ENCODE results near the gene SPATA6. TPM values are rescaled to one million over a fixed set of nuclear protein-coding genes. Genes with fewer than 3 reads are reported as not detected.
"Not testable (repeated sequence)": the region's sequence is repeated elsewhere in the genome, so short reads cannot be mapped to it uniquely, and the experiment has no call there.

SPATA6 gene
- total and polyA plus RNA-seq, 2 donors (not counting 1 experiment from before 2014, with no cell fraction given), result 6.8 to 8.9 TPM

- no peak overlapping the region for H3K4me2 ChIP-seq (ENCODE audit: extremely low read depth, insufficient read depth, low read length)
- H3K79me2 ChIP-seq (ENCODE audit: control insufficient read depth, insufficient read depth, low read length), result no peaks in the 10 kb centered on the region
- H3K4me3 ChIP-seq (replicated peaks in 1 of 4; ENCODE audit: control extremely low read depth in 1 of 4, insufficient read depth in 1 of 4, low read depth in 3 of 4, low read length in 4 of 4), result no peak overlapping the region
- no peak overlapping the region for H3K9ac ChIP-seq (ENCODE audit: insufficient read depth, low read length)
- H2AFZ ChIP-seq (ENCODE audit: low read length), result no peak overlapping the region
- TF ChIP-seq EZH2 (IDR thresholded peaks at IDR 0.05; ENCODE audit: low read length, missing control alignments) (no peak), CTCF (conservative IDR thresholded peaks at IDR 0.05 in 1 of 2, IDR thresholded peaks at IDR 0.05 in 1 of 2; ENCODE audit: low read depth in 1 of 2, low read length in 2 of 2) (no peak)
- H3K9me3 ChIP-seq (ENCODE audit: control insufficient read depth, insufficient read depth, low read depth, low read length), result no peaks in the 10 kb centered on the region
- no peak for DNase-seq (ENCODE audit: low read depth in 2 of 2)
- no peaks in the 10 kb centered on the region for H3K27me3 ChIP-seq (ENCODE audit: control insufficient read depth, insufficient read depth, low read length)
- H3K27ac ChIP-seq (ENCODE audit: insufficient read depth, low read length), result no peak overlapping the region
- no peaks in the 10 kb centered on the region for H4K20me1 ChIP-seq (ENCODE audit: control insufficient read depth, extremely low read depth, insufficient read depth, low read length)
- H3K4me1 ChIP-seq (ENCODE audit: control insufficient read depth, extremely low read depth, insufficient read depth, low read length), result no peaks in the 10 kb centered on the region
- H3K36me3 ChIP-seq (ENCODE audit: control insufficient read depth, insufficient read depth, low read length), result no peaks in the 10 kb centered on the region
These were observed 179.3 kb downstream of the SPATA6 start for GRCh38 chr1:48292706-48293105.

GRCh38 chr1:48291421-48291820 lies 180.6 kb downstream of the SPATA6 start:
- Histone ChIP-seq H3K9ac (ENCODE audit: insufficient read depth, low read length) (no peak overlapping the region), H3K4me3 (replicated peaks in 1 of 4; ENCODE audit: control extremely low read depth in 1 of 4, insufficient read depth in 1 of 4, low read depth in 3 of 4, low read length in 4 of 4) (no peak overlapping the region), H3K27me3 (ENCODE audit: control insufficient read depth, insufficient read depth, low read length) (no peaks in the 10 kb centered on the region), H3K4me2 (ENCODE audit: extremely low read depth, insufficient read depth, low read length) (no peak overlapping the region), H3K79me2 (ENCODE audit: control insufficient read depth, insufficient read depth, low read length) (no peaks in the 10 kb centered on the region), H3K4me1 (ENCODE audit: control insufficient read depth, extremely low read depth, insufficient read depth, low read length) (no peaks in the 10 kb centered on the region), H2AFZ (ENCODE audit: low read length) (no peak overlapping the region), H3K27ac (ENCODE audit: insufficient read depth, low read length) (no peak overlapping the region), H3K9me3 (ENCODE audit: control insufficient read depth, insufficient read depth, low read depth, low read length) (no peaks in the 10 kb centered on the region), H4K20me1 (ENCODE audit: control insufficient read depth, extremely low read depth, insufficient read depth, low read length) (no peaks in the 10 kb centered on the region), H3K36me3 (ENCODE audit: control insufficient read depth, insufficient read depth, low read length) (no peaks in the 10 kb centered on the region)
- no peak for TF ChIP-seq EZH2 (IDR thresholded peaks at IDR 0.05; ENCODE audit: low read length, missing control alignments)
- no peak for TF ChIP-seq CTCF (conservative IDR thresholded peaks at IDR 0.05 in 1 of 2, IDR thresholded peaks at IDR 0.05 in 1 of 2; ENCODE audit: low read depth in 1 of 2, low read length in 2 of 2)
- DNase-seq (ENCODE audit: low read depth in 2 of 2), result no peak

GRCh38 chr1:48285525-48285924 lies 186.5 kb downstream of the SPATA6 start:
- H3K27me3 ChIP-seq (ENCODE audit: control insufficient read depth, insufficient read depth, low read length), result no peaks in the 10 kb centered on the region
- no peak for DNase-seq (ENCODE audit: low read depth in 2 of 2)

GRCh38 chr1:48284696-48285420 lies 187.1 kb downstream of the SPATA6 start:
- DNase-seq (ENCODE audit: low read depth in 2 of 2); H3K4me1 ChIP-seq (ENCODE audit: control insufficient read depth, extremely low read depth, insufficient read depth, low read length); H3K27ac ChIP-seq (ENCODE audit: insufficient read depth, low read length); H3K27me3 ChIP-seq (ENCODE audit: control insufficient read depth, insufficient read depth, low read length); H4K20me1 ChIP-seq (ENCODE audit: control insufficient read depth, extremely low read depth, insufficient read depth, low read length); H3K79me2 ChIP-seq (ENCODE audit: control insufficient read depth, insufficient read depth, low read length); H2AFZ ChIP-seq (ENCODE audit: low read length); H3K36me3 ChIP-seq (ENCODE audit: control insufficient read depth, insufficient read depth, low read length); H3K4me3 ChIP-seq (replicated peaks in 1 of 4; ENCODE audit: control extremely low read depth in 1 of 4, insufficient read depth in 1 of 4, low read depth in 3 of 4, low read length in 4 of 4); H3K9me3 ChIP-seq (ENCODE audit: control insufficient read depth, insufficient read depth, low read depth, low read length); H3K9ac ChIP-seq (ENCODE audit: insufficient read depth, low read length); H3K4me2 ChIP-seq (ENCODE audit: extremely low read depth, insufficient read depth, low read length): not testable (repeated sequence)

More at GRCh38 chr1:48285525-48285924, 186.5 kb downstream of the SPATA6 start:
- Histone ChIP-seq H3K79me2 (ENCODE audit: control insufficient read depth, insufficient read depth, low read length) (no peaks in the 10 kb centered on the region), H2AFZ (ENCODE audit: low read length) (no peak overlapping the region), H3K9ac (ENCODE audit: insufficient read depth, low read length) (no peak overlapping the region), H3K4me3 (replicated peaks in 1 of 4; ENCODE audit: control extremely low read depth in 1 of 4, insufficient read depth in 1 of 4, low read depth in 3 of 4, low read length in 4 of 4) (no peak overlapping the region), H3K4me1 (ENCODE audit: control insufficient read depth, extremely low read depth, insufficient read depth, low read length) (no peaks in the 10 kb centered on the region), H3K4me2 (ENCODE audit: extremely low read depth, insufficient read depth, low read length) (no peak overlapping the region), H3K9me3 (ENCODE audit: control insufficient read depth, insufficient read depth, low read depth, low read length) (no peaks in the 10 kb centered on the region), H4K20me1 (ENCODE audit: control insufficient read depth, extremely low read depth, insufficient read depth, low read length) (no peaks in the 10 kb centered on the region), H3K27ac (ENCODE audit: insufficient read depth, low read length) (no peak overlapping the region), H3K36me3 (ENCODE audit: control insufficient read depth, insufficient read depth, low read length) (no peaks in the 10 kb centered on the region)
- no peak for TF ChIP-seq EZH2 (IDR thresholded peaks at IDR 0.05; ENCODE audit: low read length, missing control alignments)
- no peak for TF ChIP-seq CTCF (conservative IDR thresholded peaks at IDR 0.05 in 1 of 2, IDR thresholded peaks at IDR 0.05 in 1 of 2; ENCODE audit: low read depth in 1 of 2, low read length in 2 of 2)

- H3K4me2 ChIP-seq (ENCODE audit: extremely low read depth, insufficient read depth, low read length); H4K20me1 ChIP-seq (ENCODE audit: control insufficient read depth, extremely low read depth, insufficient read depth, low read length); H3K79me2 ChIP-seq (ENCODE audit: control insufficient read depth, insufficient read depth, low read length); H3K27me3 ChIP-seq (ENCODE audit: control insufficient read depth, insufficient read depth, low read length); H3K4me1 ChIP-seq (ENCODE audit: control insufficient read depth, extremely low read depth, insufficient read depth, low read length); H3K27ac ChIP-seq (ENCODE audit: insufficient read depth, low read length); DNase-seq (ENCODE audit: low read depth in 2 of 2); H3K4me3 ChIP-seq (replicated peaks in 1 of 4; ENCODE audit: control extremely low read depth in 1 of 4, insufficient read depth in 1 of 4, low read depth in 3 of 4, low read length in 4 of 4); H2AFZ ChIP-seq (ENCODE audit: low read length); H3K9me3 ChIP-seq (ENCODE audit: control insufficient read depth, insufficient read depth, low read depth, low read length); H3K36me3 ChIP-seq (ENCODE audit: control insufficient read depth, insufficient read depth, low read length); H3K9ac ChIP-seq (ENCODE audit: insufficient read depth, low read length): not testable (repeated sequence)
These were observed 189.7 kb downstream of the SPATA6 start for GRCh38 chr1:48282329-48282728.

Data from fibroblast of lung (primary cell).